D721Med (cell line): Measurements from ENCODE around the gene AGPS.

ENCODE experiments used
- DNase-seq: peaks from one replicate; pipeline ENCODE4 v3.0.0; 2011; ENCODE audit warnings: low spot score; ENCODE audit not compliant: insufficient read length
- FAIRE-seq: peaks from 2 replicates; lab custom pipeline; 2011; peaks lifted over from hg19 to GRCh38; lab: Jason Lieb, UNC
- TF ChIP-seq, protein P1 (sequence below): IDR thresholded peaks from 2 replicates; pipeline ENCODE4 v1.5.1; 2012; ENCODE audit warnings: mild to moderate bottlenecking, control low read depth; ENCODE audit not compliant: insufficient read depth; ENCODE audit errors: missing control alignments

The AGPS gene

DNA sequence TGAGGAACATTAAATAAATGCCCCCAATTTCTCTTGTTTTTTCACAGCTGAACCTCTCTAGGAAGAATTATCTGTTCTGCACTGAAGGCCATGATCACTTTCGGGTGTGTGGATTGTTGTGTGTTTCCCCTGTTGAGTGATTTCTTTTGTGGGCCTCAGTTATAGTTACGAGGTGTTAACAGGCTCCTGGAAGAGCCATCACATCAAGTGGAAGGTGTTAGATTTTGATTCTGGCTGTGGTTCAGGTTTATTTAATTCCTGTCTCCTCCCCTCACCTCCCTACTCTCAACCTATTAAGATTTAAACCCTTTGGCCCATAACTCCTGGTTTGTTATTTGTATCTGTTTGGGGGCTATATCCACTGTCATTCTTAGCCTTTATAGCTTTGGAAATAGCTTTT is 182.8 kb downstream of the AGPS start:
- TF ChIP-seq, protein P1, sequence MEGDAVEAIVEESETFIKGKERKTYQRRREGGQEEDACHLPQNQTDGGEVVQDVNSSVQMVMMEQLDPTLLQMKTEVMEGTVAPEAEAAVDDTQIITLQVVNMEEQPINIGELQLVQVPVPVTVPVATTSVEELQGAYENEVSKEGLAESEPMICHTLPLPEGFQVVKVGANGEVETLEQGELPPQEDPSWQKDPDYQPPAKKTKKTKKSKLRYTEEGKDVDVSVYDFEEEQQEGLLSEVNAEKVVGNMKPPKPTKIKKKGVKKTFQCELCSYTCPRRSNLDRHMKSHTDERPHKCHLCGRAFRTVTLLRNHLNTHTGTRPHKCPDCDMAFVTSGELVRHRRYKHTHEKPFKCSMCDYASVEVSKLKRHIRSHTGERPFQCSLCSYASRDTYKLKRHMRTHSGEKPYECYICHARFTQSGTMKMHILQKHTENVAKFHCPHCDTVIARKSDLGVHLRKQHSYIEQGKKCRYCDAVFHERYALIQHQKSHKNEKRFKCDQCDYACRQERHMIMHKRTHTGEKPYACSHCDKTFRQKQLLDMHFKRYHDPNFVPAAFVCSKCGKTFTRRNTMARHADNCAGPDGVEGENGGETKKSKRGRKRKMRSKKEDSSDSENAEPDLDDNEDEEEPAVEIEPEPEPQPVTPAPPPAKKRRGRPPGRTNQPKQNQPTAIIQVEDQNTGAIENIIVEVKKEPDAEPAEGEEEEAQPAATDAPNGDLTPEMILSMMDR: no peak
- no peak for FAIRE-seq
- DNase-seq: no peak

DNA sequence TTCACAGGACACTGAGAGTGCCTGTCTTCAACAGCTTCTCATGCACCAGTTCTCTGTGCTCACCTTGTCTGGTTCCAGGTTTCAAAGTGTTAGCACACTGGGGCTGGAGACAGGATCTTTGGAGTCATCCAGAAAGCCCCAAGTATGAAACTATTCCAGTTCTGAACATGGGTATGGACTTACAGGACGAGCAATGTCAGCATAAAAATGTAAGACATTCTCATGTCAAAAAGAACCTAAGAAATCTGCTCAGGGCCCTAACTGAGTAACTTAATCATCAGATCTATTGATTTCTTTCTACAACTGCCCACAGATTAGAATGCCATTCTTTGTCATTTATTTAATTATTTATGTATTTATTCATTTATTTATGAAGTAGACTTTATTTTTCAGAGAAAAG is 184.5 kb downstream of the AGPS start:
- DNase-seq (no peak), FAIRE-seq (no peak)
- TF ChIP-seq, protein P1: no peak

DNA sequence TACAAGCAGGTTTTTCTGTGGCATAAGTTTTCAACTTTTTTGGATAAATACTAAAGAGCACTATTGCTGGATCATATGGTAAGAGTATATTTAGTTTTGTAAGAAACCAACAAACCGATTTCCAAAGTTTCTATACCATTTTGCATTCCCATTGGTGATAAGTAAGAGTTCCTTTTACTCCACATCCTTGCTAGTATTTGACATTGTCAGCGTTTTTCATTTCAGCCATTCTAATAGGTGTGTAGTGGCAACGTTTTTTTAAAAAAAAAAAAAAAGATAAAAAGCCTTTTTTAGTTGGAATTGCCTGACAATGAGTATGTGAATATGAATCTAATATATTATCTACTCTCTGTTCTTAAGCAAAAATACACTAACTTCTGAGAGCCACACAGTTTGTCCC is 185.9 kb downstream of the AGPS start:
- no peak for FAIRE-seq
- no peak for DNase-seq

DNA sequence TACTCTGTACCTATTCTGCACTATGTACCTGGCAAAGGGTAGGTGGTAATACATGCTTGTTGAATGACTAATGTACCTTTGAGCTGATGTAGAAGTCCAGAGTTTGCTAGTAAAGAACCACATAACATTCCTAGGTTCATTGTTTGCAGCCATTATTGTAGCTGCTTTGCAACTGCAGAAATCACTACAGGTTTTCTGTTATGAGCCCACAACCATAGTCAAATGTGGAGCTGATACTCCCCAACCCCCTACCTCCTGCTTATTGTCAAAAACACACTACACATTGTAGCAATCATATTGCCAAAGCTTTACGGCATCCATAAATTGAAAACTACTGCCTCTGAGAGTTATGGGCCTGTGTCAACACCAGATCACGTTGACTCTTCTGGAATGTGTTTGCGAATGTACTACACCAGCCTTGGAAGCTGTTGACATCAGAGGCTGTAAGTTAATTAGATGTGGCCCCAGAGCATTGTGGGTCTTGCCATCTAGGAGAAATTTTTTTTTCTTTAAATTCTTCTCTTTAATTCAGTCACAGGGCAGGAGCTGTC is 187.0 kb downstream of the AGPS start:
- TF ChIP-seq, protein P1: no peak
- FAIRE-seq (no peak), DNase-seq (no peak)

More for the DNA sequence above, 185.9 kb downstream of the AGPS start:
- TF ChIP-seq, protein P1: no peak

DNA sequence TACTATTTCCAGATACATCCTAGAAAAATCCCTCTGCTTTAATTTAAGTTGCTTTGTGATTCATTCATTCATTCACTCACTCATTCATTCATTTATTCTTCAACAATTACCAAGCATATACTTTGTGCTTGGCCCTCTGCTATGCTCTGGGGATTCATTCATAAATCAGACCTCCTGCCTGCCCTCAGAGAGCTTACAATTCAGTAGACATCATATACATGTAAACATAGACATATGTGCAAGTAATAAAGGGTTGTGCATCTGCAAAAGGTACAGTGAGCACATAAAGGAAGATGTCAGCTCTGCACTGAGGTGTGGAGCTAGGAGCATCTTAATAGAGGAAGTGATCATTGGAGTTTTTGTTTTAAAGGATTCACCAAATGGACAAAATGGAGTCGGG is 189.4 kb downstream of the AGPS start:
- DNase-seq: no peak
- TF ChIP-seq, protein P1: no peak
- FAIRE-seq: no peak

DNA sequence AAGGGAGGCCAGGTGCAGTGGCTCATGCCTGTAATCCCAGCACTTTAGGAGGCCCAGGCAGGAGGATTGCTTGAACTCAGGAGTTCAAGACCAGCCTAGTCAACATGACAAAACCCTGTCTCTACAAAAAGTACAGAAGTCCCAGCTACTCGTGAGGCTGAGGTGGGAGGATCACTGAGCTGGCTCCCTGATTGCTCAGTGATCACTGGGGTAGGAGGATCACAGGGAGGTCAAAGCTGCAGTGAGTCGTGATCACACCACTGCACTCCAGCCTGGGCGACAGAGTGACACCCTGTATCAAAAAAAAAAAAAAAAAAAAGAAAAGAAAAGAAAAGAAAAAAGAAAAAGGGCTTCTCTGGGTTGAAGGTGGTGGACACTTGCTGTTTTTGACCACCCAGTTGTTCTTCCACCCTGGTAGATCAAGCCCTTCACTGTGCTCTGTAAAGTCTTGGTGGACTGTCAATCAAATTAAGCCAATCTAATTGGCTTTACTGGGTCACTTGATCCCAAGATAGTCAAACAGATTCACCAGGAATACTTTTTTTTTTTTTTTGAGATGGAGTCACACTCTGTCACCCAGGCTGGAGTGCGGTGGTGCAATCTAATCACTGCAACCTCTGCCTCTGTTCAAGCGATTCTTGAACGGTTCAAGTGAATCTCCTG is 191.6 kb downstream of the AGPS start:
- no peak for FAIRE-seq
- TF ChIP-seq, protein P1: no peak
- DNase-seq: no peak

DNA sequence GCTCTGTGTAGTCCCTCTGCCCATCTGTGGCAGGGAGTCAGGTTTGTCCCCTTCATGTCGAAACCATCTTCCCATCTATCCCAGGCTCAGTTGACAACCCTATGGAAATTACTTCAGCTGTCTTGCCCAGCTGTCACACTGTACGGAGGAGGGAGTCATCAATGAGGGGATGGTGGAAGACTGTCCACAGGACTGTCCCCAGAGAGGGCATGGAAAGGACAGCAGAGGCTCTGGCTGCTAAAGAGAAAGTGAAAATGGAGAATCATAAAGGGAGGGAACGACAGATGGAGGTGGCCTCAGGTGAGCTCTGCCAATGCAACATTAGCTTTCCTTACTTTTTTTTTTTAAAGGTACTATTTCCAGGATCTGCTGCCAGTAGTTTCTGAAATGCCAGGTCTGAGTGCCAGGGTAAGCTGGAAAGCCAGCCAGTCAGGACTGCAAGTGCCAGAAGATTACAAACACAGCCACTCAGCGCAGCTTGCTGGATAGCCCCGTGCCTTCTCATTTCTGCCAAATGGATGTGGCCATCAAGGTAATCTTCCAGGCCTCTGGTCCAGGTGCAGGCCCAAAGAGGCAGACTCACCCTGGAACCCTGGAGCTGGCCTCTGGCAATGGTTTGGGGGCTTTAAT is 192.8 kb downstream of the AGPS start:
- FAIRE-seq (no peak), DNase-seq (no peak)
- TF ChIP-seq, protein P1: no peak
